Stimulated activated CD8-positive, alpha-beta memory T cell treated with anti-CD3 and anti-CD28 coated beads, Interleukin-4, amount 100 ng/mL, for 24 hours (primary cell): ENCODE results near the gene NT5DC1.

ENCODE experiments used
- DNase-seq: peaks from one replicate; pipeline ENCODE4 v3.0.0-alpha.2; 2020; ENCODE audit warnings: low read depth

NT5DC1 gene

GRCh38 chr6:116244284-116244683 is 143.6 kb downstream of the NT5DC1 start:
- DNase-seq, result no peak

- no peak for DNase-seq
These were observed 145.4 kb downstream of the NT5DC1 start for GRCh38 chr6:116246089-116246488.

- DNase-seq, result no peak
These were observed 146.6 kb downstream of the NT5DC1 start for GRCh38 chr6:116247285-116247684.

GRCh38 chr6:116248577-116248976 is 147.9 kb downstream of the NT5DC1 start:
- DNase-seq, result no peak

- no peak for DNase-seq
These were observed 151.1 kb downstream of the NT5DC1 start for GRCh38 chr6:116251568-116252384.

- DNase-seq, result no peak
These were observed 152.5 kb downstream of the NT5DC1 start for GRCh38 chr6:116253188-116253504.

GRCh38 chr6:116253505-116254296 is 153.0 kb downstream of the NT5DC1 start, which contains the start of gene TSPYL4:
Gene TSPYL4 (minus strand): TSS chr6:116254075. CDS start chr6:116254008, 67 bp downstream.
- peak; percentile 79 for DNase-seq

GRCh38 chr6:116254297-116255056 is 153.8 kb downstream of the NT5DC1 start:
- no peak for DNase-seq

- no peak for DNase-seq
These were observed 154.7 kb downstream of the NT5DC1 start for GRCh38 chr6:116255246-116255800.

GRCh38 chr6:116256694-116257093 is 156.0 kb downstream of the NT5DC1 start:
- no peak for DNase-seq

GRCh38 chr6:116258520-116258919 is 157.9 kb downstream of the NT5DC1 start:
- DNase-seq, result no peak

GRCh38 chr6:116263353-116263752 is 162.7 kb downstream of the NT5DC1 start:
- no peak for DNase-seq

GRCh38 chr6:116265041-116265829 is 164.6 kb downstream of the NT5DC1 start:
- no peak for DNase-seq

GRCh38 chr6:116266803-116267202 is 166.2 kb downstream of the NT5DC1 start:
- DNase-seq, result no peak

- DNase-seq, result no peak
These were observed 167.4 kb downstream of the NT5DC1 start for GRCh38 chr6:116267836-116268588.

GRCh38 chr6:116268589-116269293 is 168.1 kb downstream of the NT5DC1 start:
- DNase-seq, result no peak

- DNase-seq, result no peak
These were observed 170.6 kb downstream of the NT5DC1 start for GRCh38 chr6:116271149-116271708.

- DNase-seq, result no peak
These were observed 176.5 kb downstream of the NT5DC1 start for GRCh38 chr6:116277124-116277523.

- no peak for DNase-seq
These were observed 177.8 kb downstream of the NT5DC1 start for GRCh38 chr6:116278481-116278829.

GRCh38 chr6:116278854-116279231 is 178.2 kb downstream of the NT5DC1 start:
- no peak for DNase-seq
